WTC11 (cell line): Measurements from ENCODE around the gene SPATA45.

Experiments
- ATF3 ChIP-seq: sonication (generic); formaldehyde crosslinking; conservative IDR thresholded peaks from 2 replicates; pipeline ENCODE4 v1.8.1; 2022; ENCODE audit warnings: mild to moderate bottlenecking, missing genetic modification reagents
- CTCF ChIP-seq: fragments of 200-600 bp; IDR thresholded peaks from 2 replicates; pipeline ENCODE4 v1.8.0; 2022; ENCODE audit warnings: antibody characterized with exemption
- ETV6 ChIP-seq: sonication (generic); formaldehyde crosslinking; IDR thresholded peaks from 2 replicates; pipeline ENCODE4 v1.8.1; 2022; ENCODE audit warnings: mild to moderate bottlenecking, missing genetic modification reagents
- FOXK1 ChIP-seq: sonication (generic); formaldehyde crosslinking; IDR thresholded peaks from 2 replicates; pipeline ENCODE4 v1.8.0; 2022; ENCODE audit warnings: mild to moderate bottlenecking, moderate library complexity, missing genetic modification reagents
- IRF1 ChIP-seq: sonication (generic); formaldehyde crosslinking; IDR thresholded peaks from 2 replicates; pipeline ENCODE4 v1.8.0; 2023; ENCODE audit warnings: missing genetic modification reagents
- KAT7 ChIP-seq: sonication (generic); formaldehyde crosslinking; IDR thresholded peaks from 2 replicates; pipeline ENCODE4 v1.8.1; 2023; ENCODE audit warnings: missing genetic modification reagents, mild to moderate bottlenecking, borderline replicate concordance
- MAX ChIP-seq: sonication (generic); formaldehyde crosslinking; IDR thresholded peaks from 2 replicates; pipeline ENCODE4 v1.8.0; 2022; ENCODE audit warnings: mild to moderate bottlenecking, missing genetic modification reagents
- SP1 ChIP-seq: sonication (generic); formaldehyde crosslinking; conservative IDR thresholded peaks from 2 replicates; pipeline ENCODE4 v1.8.1; 2022; ENCODE audit warnings: missing genetic modification reagents
- TEAD4 ChIP-seq: sonication (generic); formaldehyde crosslinking; IDR thresholded peaks from 2 replicates; pipeline ENCODE4 v1.8.0; 2022; ENCODE audit warnings: mild to moderate bottlenecking, missing genetic modification reagents
- USF1 ChIP-seq: sonication (generic); formaldehyde crosslinking; IDR thresholded peaks from 2 replicates; pipeline ENCODE4 v1.8.0; 2022; ENCODE audit warnings: mild to moderate bottlenecking, missing genetic modification reagents
- USF2 ChIP-seq: sonication (generic); formaldehyde crosslinking; IDR thresholded peaks from 2 replicates; pipeline ENCODE4 v1.8.1; 2023; ENCODE audit warnings: mild to moderate bottlenecking, missing genetic modification reagents, moderate library complexity

- TF ChIP-seq MAX (CRISPR knock-in tag) (no peak), CTCF (no peak), SP1 (CRISPR knock-in tag) (no peak), IRF1 (CRISPR knock-in tag) (no peak), USF1 (CRISPR knock-in tag) (no peak), ETV6 (CRISPR knock-in tag) (no peak), ATF3 (CRISPR knock-in tag) (no peak), KAT7 (no peak), FOXK1 (no peak), USF2 (CRISPR knock-in tag) (no peak), TEAD4 (no peak)
Measured at GRCh38 chr1:212820969-212821368, 26.5 kb downstream of the SPATA45 start.
